ENCODE measurements around the gene ZDHHC11.
"Not testable (repeated sequence)": the region's sequence is repeated elsewhere in the genome, so short reads cannot be mapped to it uniquely, and the experiment has no call there.

Gene ZDHHC11

GRCh38 chr5:843926-844325, 6.9 kb downstream of the ZDHHC11 start:
- DNase-seq (ENCODE audit: low spot score), result not testable (repeated sequence)

- DNase-seq (ENCODE audit: low spot score), result not testable (repeated sequence)
These were observed 7.4 kb downstream of the ZDHHC11 start for GRCh38 chr5:843371-843770.

DNA sequence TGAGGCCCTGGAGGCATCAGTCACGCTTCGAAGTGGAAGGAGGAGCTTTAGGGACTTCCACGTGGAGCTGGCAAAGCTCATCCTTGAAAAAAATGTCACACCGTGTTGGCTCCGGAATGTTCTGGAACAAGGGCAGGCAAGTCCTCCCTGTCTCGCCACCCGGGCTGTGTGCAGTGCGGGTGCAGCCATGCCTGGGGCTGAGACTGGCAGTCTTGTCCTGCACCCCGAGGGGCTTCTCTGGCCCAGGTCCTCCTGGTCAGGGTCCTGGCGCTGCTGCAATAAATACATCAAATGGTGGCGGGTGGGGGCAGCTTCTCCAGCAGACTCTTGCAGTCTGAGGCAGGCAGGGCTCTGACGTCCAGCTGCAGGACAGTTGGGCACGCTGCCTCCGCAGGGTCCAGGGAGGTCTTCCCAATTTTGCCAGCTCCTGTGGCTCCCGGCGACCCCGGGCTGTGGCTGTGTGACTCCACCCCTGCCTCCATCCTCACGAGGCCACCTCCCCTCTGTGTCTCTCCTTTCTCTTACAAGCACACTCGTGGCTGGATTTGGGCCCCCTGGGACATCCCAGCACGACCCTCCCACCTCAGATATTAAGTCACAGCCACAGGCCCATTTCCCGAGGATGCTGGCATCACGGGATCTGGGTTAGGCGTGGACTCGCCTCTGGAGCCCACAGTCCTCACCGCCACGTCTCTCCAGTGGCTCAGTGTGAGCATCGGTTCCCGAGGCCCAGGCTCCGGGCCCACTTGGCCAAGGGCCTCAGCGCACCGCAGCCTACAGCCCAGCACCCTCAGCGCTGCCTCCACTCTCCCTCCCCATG, 8.2 kb downstream of the ZDHHC11 start:
- DNase-seq (ENCODE audit: low spot score), result not testable (repeated sequence)

DNA sequence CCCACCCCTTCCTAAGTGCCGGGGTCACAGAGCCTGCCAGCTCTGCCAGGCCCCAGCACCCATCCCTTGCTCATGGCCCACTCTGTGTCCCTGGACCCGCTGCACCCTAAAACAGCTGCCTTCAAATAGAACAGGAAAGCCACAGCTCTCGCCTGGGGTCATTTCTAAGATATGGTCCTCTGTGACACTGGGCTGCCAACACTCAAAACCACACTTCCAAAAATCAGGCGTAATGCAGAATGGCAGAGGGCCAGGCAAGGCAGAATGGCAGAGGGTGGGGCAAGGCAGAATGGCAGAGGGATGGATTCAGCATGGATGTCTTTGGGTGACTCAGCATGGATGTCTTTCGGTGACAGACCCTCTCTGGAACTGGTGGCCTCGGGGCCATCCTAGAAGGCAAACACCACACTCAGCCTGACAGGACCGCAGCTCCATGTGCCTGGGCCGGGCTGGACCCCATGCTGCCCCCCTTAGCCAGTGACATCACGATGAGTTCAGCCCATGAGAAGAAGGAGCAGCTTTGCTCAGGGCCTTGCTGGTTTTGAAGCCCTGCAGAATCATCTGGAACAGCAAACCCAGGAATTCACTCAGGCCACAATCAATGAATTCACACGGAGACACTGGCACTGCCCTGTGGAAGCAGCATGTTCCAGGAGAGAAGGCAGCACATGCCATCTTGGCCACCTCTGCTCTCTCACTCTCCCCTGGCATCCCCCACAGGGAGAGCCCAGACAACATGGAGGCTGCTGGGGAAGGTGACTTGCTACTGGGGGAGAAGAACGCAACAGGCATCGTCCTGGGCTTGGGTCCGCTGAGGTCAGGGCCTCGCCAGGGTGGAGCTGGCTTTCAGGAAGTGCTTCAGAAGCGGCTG, 9.0 kb downstream of the ZDHHC11 start:
- not testable (repeated sequence) for DNase-seq (ENCODE audit: low spot score)

- not testable (repeated sequence) for DNase-seq (ENCODE audit: low spot score)
These were observed 9.8 kb downstream of the ZDHHC11 start for GRCh38 chr5:840974-841435.

DNA sequence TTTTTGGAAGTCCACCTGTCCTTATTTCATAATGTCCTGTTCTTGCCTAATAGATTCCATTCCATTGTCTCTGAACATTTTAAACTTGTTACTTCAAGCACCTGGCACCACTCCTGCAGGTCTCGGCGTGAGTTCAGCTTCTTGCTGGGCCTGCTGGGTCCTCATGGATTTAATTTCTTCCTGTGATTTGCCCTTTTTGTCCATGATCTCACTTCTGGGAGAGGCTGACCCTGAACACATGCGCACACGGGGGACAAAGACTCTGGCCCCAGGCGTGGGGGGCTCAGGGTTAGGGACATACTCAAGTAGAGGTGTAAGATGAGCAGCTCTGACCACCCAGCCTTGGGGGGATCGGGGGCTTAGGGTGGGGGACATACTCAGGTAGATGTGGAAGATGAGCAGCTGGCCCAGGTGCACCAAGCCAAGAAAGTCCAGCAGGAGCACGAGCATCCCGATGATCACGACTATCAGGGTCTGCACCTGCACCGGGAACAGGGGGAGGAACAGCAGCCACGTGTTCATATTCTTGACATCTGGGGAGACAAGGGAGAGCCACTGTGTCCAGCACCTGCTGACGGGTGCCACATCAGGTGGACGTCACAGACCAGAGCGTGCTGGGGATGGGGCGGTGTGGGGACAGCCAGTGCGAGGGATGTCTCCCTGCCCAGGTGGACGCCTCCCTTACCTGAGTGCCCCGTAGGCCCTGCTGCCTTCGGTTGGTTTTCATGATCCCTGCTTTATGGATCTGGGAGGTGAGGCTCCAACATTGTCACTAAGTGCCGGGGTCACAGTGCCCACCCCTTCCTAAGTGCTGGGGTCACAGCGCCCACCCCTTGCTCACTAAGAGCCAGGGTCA, 10.4 kb downstream of the ZDHHC11 start:
- DNase-seq (ENCODE audit: low spot score), result not testable (repeated sequence)

DNA sequence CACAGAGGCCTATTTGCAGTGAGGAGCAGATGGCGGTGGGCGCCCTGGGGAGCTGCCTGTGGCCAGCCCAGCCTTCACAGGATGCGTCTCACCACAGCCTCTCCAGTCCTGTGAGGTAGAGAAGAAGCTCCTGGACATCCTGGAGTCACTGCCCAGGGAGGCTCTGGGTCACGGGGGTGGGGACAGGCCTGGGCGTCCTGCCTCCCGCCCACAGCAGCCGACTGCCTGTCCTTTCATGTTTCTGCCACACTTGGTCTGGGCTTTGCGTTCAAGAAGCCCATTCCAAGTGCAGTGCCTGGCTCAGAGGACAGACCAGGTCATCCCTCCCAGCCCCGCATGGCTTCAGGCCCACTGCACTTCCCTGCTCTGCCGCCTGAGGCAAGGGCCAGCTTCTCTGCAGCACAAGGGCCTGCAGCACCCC, 12.3 kb downstream of the ZDHHC11 start:
- not testable (repeated sequence) for DNase-seq (ENCODE audit: low spot score)

DNA sequence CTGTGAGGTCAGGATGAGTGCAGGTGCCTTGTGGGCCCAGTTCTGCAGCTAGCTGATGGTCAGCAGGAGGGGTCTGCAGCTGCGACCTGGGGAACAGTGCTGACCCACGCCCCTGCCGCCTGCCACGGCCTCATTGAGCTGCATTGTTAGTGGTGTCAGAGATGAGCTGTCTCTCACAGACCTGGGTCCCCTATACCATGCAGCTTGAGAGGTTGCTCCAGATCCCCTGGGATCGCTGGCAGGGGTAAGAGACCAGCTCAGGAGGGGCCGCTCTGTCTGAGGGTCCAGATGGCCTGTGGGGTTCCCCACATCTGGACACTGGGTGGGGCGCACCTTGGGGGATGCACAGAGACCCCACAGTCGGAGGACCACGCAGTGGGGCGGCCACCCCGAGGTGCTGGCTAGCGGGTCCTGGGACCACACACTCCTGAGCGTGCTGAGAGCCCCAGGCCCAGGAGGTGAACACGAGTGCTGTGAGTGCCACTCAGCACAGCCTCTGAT, 13.1 kb downstream of the ZDHHC11 start:
- DNase-seq (ENCODE audit: low spot score), result not testable (repeated sequence)

- not testable (repeated sequence) for DNase-seq (ENCODE audit: low spot score)
These were observed 14.7 kb downstream of the ZDHHC11 start for GRCh38 chr5:835933-836612.

- DNase-seq (ENCODE audit: low spot score), result not testable (repeated sequence)
These were observed 16.8 kb downstream of the ZDHHC11 start for GRCh38 chr5:834013-834412.

DNA sequence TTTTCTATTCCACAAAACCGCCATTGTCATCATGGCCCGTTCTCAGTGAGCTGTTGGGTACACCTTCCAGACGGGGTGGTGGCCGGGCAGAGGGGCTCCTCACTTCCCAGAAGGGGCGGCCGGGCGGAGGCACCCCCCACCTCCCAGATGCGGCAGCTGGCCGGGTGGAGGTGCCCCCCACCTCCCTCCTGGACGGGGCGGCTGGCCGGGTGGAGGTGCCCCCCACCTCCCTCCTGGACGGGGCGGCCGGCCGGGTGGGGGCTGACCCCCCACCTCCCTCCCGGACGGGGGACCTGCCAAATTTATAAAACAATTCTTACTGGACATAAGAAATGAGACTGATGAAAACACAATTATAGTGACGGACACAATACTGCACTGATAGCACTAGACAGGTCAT, 22.6 kb downstream of the ZDHHC11 start:
- DNase-seq (ENCODE audit: low spot score), result not testable (repeated sequence)

DNA sequence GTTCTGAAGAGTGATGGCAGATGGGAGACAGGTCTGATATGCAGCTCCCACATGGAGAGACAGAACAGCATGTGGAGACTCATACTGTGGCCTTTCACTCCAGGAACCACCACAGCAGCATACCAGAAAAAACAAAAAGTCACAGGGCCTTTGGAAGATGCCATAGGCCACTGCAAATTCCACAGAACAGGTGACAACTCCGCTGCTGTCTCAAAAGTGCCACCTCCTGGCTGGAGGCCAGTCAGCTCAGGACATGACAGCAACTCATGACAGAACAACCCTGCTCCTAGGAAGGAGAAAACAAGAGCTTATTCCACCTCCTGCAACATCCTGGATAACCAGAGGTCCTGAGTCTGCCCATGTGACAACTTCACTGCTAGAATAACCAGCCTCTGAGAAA, 25.2 kb downstream of the ZDHHC11 start:
- not testable (repeated sequence) for DNase-seq (ENCODE audit: low spot score)

- DNase-seq (ENCODE audit: low spot score), result no peak
These were observed 29.3 kb downstream of the ZDHHC11 start for GRCh38 chr5:821504-821903.

- no peak for DNase-seq (ENCODE audit: low spot score)
These were observed 30.5 kb downstream of the ZDHHC11 start for GRCh38 chr5:820245-820644.

DNA sequence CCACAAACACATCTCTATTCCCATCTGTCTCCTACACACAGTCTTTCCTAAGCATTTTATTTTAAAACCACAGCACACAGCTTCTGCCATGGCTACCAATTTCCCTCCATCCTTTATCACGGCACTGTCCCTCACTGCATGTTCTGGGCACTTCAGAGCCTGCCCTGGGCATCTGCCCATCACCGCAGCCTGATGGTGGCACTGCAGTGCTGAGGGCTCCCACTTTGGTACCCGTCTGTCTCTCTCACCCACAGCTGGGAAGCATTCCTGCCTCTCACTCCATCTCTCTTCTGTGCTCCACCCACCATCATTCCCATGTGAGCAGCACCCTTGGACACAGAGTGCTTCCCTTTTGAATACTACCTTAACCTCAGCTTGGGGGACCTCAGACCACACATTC, 31.7 kb downstream of the ZDHHC11 start:
- DNase-seq (ENCODE audit: low spot score), result no peak

GRCh38 chr5:816176-816575, 34.6 kb downstream of the ZDHHC11 start:
- no peak for DNase-seq (ENCODE audit: low spot score)

GRCh38 chr5:815449-815848, 35.3 kb downstream of the ZDHHC11 start:
- DNase-seq (ENCODE audit: low spot score), result no peak

GRCh38 chr5:813575-813974, 37.2 kb downstream of the ZDHHC11 start:
- not testable (repeated sequence) for DNase-seq (ENCODE audit: low spot score)

DNA sequence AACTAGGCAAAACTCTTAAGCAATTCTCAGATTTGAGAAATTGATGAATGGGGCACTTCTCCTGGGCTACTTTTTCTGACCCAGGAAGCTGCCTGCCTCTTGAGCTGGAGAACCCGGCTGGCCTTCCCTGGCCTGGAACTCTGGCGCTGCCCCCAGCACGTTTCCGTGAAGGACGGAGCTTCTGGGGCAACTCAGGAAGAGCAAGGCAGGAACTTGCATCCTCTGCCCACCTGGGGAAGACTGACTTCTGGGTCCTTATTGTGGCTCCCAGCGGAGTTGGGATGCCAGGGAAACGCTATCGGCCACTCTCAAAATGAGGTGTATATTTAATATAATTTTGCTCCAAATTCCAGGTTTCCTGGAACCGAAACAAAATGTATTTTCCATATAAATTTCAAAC, 39.4 kb downstream of the ZDHHC11 start:
- not testable (repeated sequence) for DNase-seq (ENCODE audit: low spot score)

- DNase-seq (ENCODE audit: low spot score), result not testable (repeated sequence)
These were observed 42.9 kb downstream of the ZDHHC11 start for GRCh38 chr5:807719-808514.

All from D341Med (cell line).